Regular cardiac myocyte (primary cell): ENCODE results near the gene JADE3. TPM values are rescaled to one million over a fixed set of nuclear protein-coding genes. Genes with fewer than 3 reads are reported as not detected.

Experiments
- total RNA-seq: library from RNA; depleted of rRNA; stranded (reverse); fragments of >200 nt; gene quantifications from 2 replicates; pipeline ENCODE4 v1.2.3, GENCODE V29; 2014

Gene JADE3
- 4.5 and 6.1 TPM in 2 replicates for total RNA-seq

GRCh38 chrX:46912098-46912602, at the start of gene JADE3:
JADE3 (plus strand) TSS chrX:46912421; CDS start chrX:46984895, 72,474 bp downstream.

GRCh38 chrX:47078129-47079043, 166.2 kb downstream of the JADE3 start, which contains the start of gene RGN:
RGN (plus strand) TSS chrX:47078443; CDS start chrX:47081145, 2,702 bp downstream.

Other genes with a start within 250 kb of the JADE3 start
- 56.9 and 67.9 TPM in 2 replicates for gene SLC9A7, start 153.3 kb upstream of the JADE3 start, total RNA-seq
- 15.5 and 23.4 TPM in 2 replicates for gene RP2, start 75.4 kb upstream of the JADE3 start, total RNA-seq
- 0.58 and 2.8 TPM in 2 replicates for gene RGN, start 166.0 kb downstream of the JADE3 start, total RNA-seq
- gene NDUFB11, start 232.3 kb downstream of the JADE3 start, total RNA-seq = 51.0 and 57.7 TPM in 2 replicates
- gene RBM10, start 232.8 kb downstream of the JADE3 start, total RNA-seq = 39.7 and 73.2 TPM in 2 replicates